Activated T-helper 2 cell treated with anti-CD3 and anti-CD28 coated beads, Interferon-gamma antibody, Interleukin-2, Interleukin-4, amounts not matched to agents 10 μg/mL and 5 μg/mL and 100 μg/mL, durations not matched to agents 14 hours and 24 hours and 36 hours (primary cell): ENCODE data around the gene PXDC1. TPM values are rescaled to one million over a fixed set of nuclear protein-coding genes. Genes with fewer than 3 reads are reported as not detected.

Experiments
- DNase-seq: peaks from one replicate; pipeline ENCODE4 v3.0.0; 2021; ENCODE audit warnings: low spot score
- H3K27ac Mint-ChIP-seq: one replicate; pipeline ENCODE4 v1.8.0; 2021; ENCODE audit warnings: mixed read lengths
- H3K27me3 Mint-ChIP-seq: one replicate; pipeline ENCODE4 v1.8.0; 2021; ENCODE audit warnings: low read depth, mixed read lengths
- H3K36me3 Mint-ChIP-seq: one replicate; pipeline ENCODE4 v1.8.0; 2021; ENCODE audit warnings: low read depth, mixed read lengths
- H3K4me1 Mint-ChIP-seq: one replicate; pipeline ENCODE4 v1.8.0; 2021; ENCODE audit warnings: low read depth, mixed read lengths
- H3K4me3 Mint-ChIP-seq: one replicate; pipeline ENCODE4 v1.8.0; 2021; ENCODE audit warnings: low read depth, mild to moderate bottlenecking, moderate library complexity, mixed read lengths
- H3K9me3 Mint-ChIP-seq: one replicate; pipeline ENCODE4 v1.8.0; 2021; ENCODE audit warnings: mixed read lengths
- intact Hi-C: fragments of 100-400 bp; cut with micrococcal nuclease; formaldehyde crosslinking; loops from one replicate; pipeline ENCODE4 v1.15.1; 2023
- total RNA-seq: library from RNA; stranded (reverse); gene quantifications from 2 replicates; pipeline ENCODE4 v1.2.3, GENCODE V29; 2022

PXDC1 gene
- total RNA-seq, 1 donor from 2014 or later: 1.1 TPM

- peaks cover 49% of the 10 kb centered on the region for H3K27me3 Mint-ChIP-seq
- DNase-seq: no peak
- no peak overlapping the region for H3K27ac Mint-ChIP-seq
- H3K9me3 Mint-ChIP-seq: no peaks in the 10 kb centered on the region
- no peaks in the 10 kb centered on the region for H3K36me3 Mint-ChIP-seq
- H3K4me1 Mint-ChIP-seq: peaks cover 6% of the 10 kb centered on the region
- intact Hi-C loops: loop anchor here (2.0 kb wide), 1 partner anchor 45 kb away; no protein-coding TSS in a partner anchor
- no peak overlapping the region for H3K4me3 Mint-ChIP-seq
Observed at GRCh38 chr6:3745566-3746118, 5.9 kb downstream of the PXDC1 start.

- intact Hi-C loops: loop anchor here (2.0 kb wide), 1 partner anchor 46 kb away; no protein-coding TSS in a partner anchor
- Mint-ChIP-seq H3K27me3 (peaks cover 47% of the 10 kb centered on the region), H3K4me1 (peaks cover 6% of the 10 kb centered on the region)
Observed at GRCh38 chr6:3744901-3745470, 6.5 kb downstream of the PXDC1 start.

GRCh38 chr6:3744211-3744900 lies 7.2 kb downstream of the PXDC1 start:
- Mint-ChIP-seq H3K36me3 (no peaks in the 10 kb centered on the region), H3K4me1 (peaks cover 6% of the 10 kb centered on the region), H3K9me3 (no peaks in the 10 kb centered on the region), H3K4me3 (no peak overlapping the region), H3K27me3 (peaks cover 41% of the 10 kb centered on the region), H3K27ac (no peak overlapping the region)
- no peak for DNase-seq
- intact Hi-C loops: loop anchor here (2.0 kb wide), 1 partner anchor 46 kb away; no protein-coding TSS in a partner anchor

More at GRCh38 chr6:3744901-3745470, 6.5 kb downstream of the PXDC1 start:
- Mint-ChIP-seq H3K36me3 (no peaks in the 10 kb centered on the region), H3K9me3 (no peaks in the 10 kb centered on the region), H3K4me3 (no peak overlapping the region), H3K27ac (no peak overlapping the region)
- DNase-seq: no peak

GRCh38 chr6:3743541-3743940 lies 8.0 kb downstream of the PXDC1 start:
- Mint-ChIP-seq H3K27me3 (peaks cover 34% of the 10 kb centered on the region), H3K4me3 (no peak overlapping the region), H3K4me1 (peaks cover 6% of the 10 kb centered on the region), H3K36me3 (no peaks in the 10 kb centered on the region), H3K9me3 (no peaks in the 10 kb centered on the region), H3K27ac (no peak overlapping the region)
- DNase-seq: no peak
- intact Hi-C loops: loop anchor here (2.0 kb wide), 2 partner anchors 105 to 411 kb away; partner anchors contain the start of gene FAM50B

GRCh38 chr6:3742426-3743344 lies 8.8 kb downstream of the PXDC1 start:
- H3K4me3 Mint-ChIP-seq: peak overlapping the region; percentile 8

GRCh38 chr6:3742076-3742425 lies 9.5 kb downstream of the PXDC1 start:
- Mint-ChIP-seq H3K4me3 (no peak overlapping the region), H3K27me3 (peaks cover 20% of the 10 kb centered on the region), H3K4me1 (peaks cover 6% of the 10 kb centered on the region), H3K36me3 (no peaks in the 10 kb centered on the region), H3K27ac (no peak overlapping the region), H3K9me3 (no peaks in the 10 kb centered on the region)
- intact Hi-C loops: loop anchor here (1.0 to 2.0 kb wide), 6 partner anchors 107 to 413 kb away; partner anchors contain the start of gene FAM50B
- DNase-seq: no peak

More at GRCh38 chr6:3742426-3743344, 8.8 kb downstream of the PXDC1 start:
- Mint-ChIP-seq H3K27ac (peak overlapping the region; percentile 27), H3K4me1 (peaks cover 6% of the 10 kb centered on the region), H3K36me3 (no peaks in the 10 kb centered on the region), H3K27me3 (peaks cover 25% of the 10 kb centered on the region), H3K9me3 (no peaks in the 10 kb centered on the region)
- intact Hi-C loops: loop anchor here (1.0 to 2.0 kb wide), 6 partner anchors 106 to 412 kb away; partner anchors contain the start of gene FAM50B
- peak; percentile 78 for DNase-seq

- Mint-ChIP-seq H3K27me3 (peaks cover 20% of the 10 kb centered on the region), H3K36me3 (no peaks in the 10 kb centered on the region), H3K9me3 (no peaks in the 10 kb centered on the region), H3K27ac (no peak overlapping the region), H3K4me3 (no peak overlapping the region), H3K4me1 (peaks cover 6% of the 10 kb centered on the region)
- intact Hi-C loops: no loop called here
- DNase-seq: no peak
Observed at GRCh38 chr6:3741477-3741871, 10.0 kb downstream of the PXDC1 start.

GRCh38 chr6:3740551-3741476 lies 10.7 kb downstream of the PXDC1 start:
- no peak overlapping the region for H3K27ac Mint-ChIP-seq
- no peak overlapping the region for H3K4me3 Mint-ChIP-seq
- DNase-seq: no peak
- H3K36me3 Mint-ChIP-seq: no peaks in the 10 kb centered on the region
- intact Hi-C loops: no loop called here
- H3K27me3 Mint-ChIP-seq: peaks cover 21% of the 10 kb centered on the region
- no peaks in the 10 kb centered on the region for H3K9me3 Mint-ChIP-seq
- peaks cover 8% of the 10 kb centered on the region for H3K4me1 Mint-ChIP-seq

- Mint-ChIP-seq H3K27me3 (peaks cover 21% of the 10 kb centered on the region), H3K9me3 (peaks cover 8% of the 10 kb centered on the region), H3K4me3 (no peak overlapping the region), H3K36me3 (no peaks in the 10 kb centered on the region), H3K4me1 (peaks cover 8% of the 10 kb centered on the region), H3K27ac (no peak overlapping the region)
- intact Hi-C loops: no loop called here
- no peak for DNase-seq
Observed at GRCh38 chr6:3739311-3739897, 12.1 kb downstream of the PXDC1 start.

GRCh38 chr6:3738381-3739131 lies 13.0 kb downstream of the PXDC1 start:
- no peak overlapping the region for H3K27ac Mint-ChIP-seq
- peaks cover 8% of the 10 kb centered on the region for H3K4me1 Mint-ChIP-seq
- intact Hi-C loops: no loop called here
- H3K36me3 Mint-ChIP-seq: no peaks in the 10 kb centered on the region
- H3K4me3 Mint-ChIP-seq: no peak overlapping the region
- peaks cover 8% of the 10 kb centered on the region for H3K9me3 Mint-ChIP-seq
- H3K27me3 Mint-ChIP-seq: peaks cover 21% of the 10 kb centered on the region
- no peak for DNase-seq

- intact Hi-C loops: no loop called here
- Mint-ChIP-seq H3K36me3 (no peaks in the 10 kb centered on the region), H3K4me3 (no peak overlapping the region), H3K27me3 (peaks cover 21% of the 10 kb centered on the region), H3K4me1 (peaks cover 8% of the 10 kb centered on the region), H3K27ac (no peak overlapping the region), H3K9me3 (peaks cover 8% of the 10 kb centered on the region)
- DNase-seq: no peak
Observed at GRCh38 chr6:3737831-3738210, 13.7 kb downstream of the PXDC1 start.
